ENCODE data around the gene MZB1.
A peak's percentile ranks its signal among the peaks of the same experiment; 100 is the strongest.
"Not testable (repeated sequence)": the region's sequence is repeated elsewhere in the genome, so short reads cannot be mapped to it uniquely, and the experiment has no call there.

Gene MZB1

GRCh38 chr5:139391570-139392323 is 2.0 kb upstream of the MZB1 start:
- peak; percentile 89 for DNase-seq (ENCODE audit: low spot score)

DNA sequence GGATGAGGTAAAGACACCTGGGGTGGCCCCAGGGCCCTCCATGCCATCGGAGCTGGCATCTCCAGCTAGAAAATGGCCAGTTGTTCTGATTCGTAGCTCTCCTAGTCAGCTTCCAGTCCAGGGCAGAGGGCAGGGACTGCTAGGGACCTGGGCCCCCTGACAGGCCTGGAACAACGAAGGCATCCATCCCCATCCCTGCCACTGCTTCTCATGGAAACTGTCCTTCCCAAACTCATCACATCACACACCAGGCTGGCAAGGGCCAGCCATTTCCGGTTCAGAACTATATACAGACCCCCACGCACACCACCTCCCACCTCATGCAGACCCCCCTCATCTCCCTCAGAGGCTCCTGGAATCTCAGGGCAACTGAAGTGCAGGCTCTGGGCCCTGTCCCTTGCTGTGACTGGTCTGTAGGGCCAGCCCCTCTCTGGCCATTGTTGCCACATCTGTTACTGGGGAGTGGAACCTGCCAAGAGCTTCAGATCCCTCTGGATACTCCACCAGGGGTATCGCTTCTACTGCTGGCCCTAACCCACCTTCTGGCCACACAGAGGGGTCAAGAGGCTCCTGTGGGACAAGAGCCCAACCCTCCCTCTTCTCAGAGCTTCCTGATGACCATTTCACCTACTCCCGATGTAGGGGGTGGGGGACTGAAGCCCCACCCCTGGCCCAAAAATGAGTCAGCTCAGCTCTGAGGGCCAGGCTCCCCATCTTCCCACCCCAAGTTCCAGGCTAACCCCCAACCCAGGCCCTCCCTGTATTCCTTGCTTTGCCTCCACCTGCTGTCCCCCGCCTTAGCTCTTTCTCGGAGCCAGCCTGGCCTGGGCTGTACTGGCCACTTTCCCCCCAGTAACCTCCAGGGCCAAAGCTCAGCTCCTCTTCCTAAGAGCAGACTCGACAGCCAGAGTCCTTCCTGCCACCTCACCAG is 1.2 kb upstream of the MZB1 start:
- DNase-seq (ENCODE audit: low spot score) = no peak

- DNase-seq (ENCODE audit: low spot score) = no peak
Measured at GRCh38 chr5:139388198-139388821, 1.4 kb downstream of the MZB1 start.

DNA sequence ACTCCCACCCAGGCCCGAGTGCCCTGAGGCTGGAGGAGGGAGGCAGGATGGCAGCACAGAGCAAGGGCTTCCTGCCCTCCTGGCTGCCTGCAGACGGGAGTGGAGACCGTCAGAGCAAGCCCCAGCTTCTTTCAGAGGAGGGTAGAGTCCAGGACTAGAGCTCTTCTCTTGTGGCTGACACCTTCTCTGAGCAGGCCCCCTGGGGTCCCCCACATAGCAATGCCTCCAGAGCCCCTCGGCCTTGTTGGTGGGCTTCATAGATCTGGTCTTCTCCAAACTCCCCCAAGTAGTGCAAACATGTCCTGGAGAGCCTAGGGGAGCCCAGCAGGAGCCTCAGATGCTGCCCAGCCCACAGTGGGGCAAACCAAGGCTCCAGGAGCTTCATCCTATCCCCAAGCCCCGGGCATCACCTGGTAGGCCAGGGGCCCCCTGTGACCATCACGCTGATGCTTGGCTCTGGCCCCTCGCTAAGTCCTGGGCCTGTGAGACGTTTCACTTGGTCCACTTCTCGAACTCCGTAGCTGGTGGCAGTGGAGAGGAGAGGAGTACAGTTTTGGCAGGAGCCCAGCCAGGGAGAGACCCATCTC is 2.0 kb downstream of the MZB1 start:
- no peak for DNase-seq (ENCODE audit: low spot score)

GRCh38 chr5:139386956-139387355 is 2.8 kb downstream of the MZB1 start:
- not testable (repeated sequence) for DNase-seq (ENCODE audit: low spot score)

- DNase-seq (ENCODE audit: low spot score) = no peak
Measured at GRCh38 chr5:139386050-139386438, 3.7 kb downstream of the MZB1 start.

GRCh38 chr5:139385061-139386049 is 4.4 kb downstream of the MZB1 start:
- DNase-seq (ENCODE audit: low spot score) = no peak

DNA sequence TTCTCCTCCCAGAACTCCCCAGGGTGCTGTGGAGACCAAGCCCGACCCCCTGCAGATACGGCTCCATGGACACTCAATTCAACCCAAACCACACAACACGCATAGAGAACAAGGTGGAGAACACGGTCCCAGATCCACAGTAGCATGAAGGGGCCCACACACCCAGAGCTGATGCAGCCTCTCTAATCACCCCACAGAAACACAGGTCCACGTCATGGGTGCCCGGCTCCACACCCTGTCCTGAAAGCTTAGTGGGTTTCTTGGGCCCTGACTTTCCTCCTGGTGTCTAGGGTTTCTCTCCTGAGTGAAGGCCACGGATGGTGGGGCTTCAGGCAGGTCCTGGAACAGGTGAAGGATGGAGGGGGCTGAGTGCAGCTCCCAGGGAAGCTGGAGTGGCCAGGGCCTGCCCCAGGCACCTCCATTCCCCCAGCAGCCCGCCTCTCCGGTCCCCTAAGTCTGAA is 5.1 kb downstream of the MZB1 start:
- no peak for DNase-seq (ENCODE audit: low spot score)

GRCh38 chr5:139383993-139384590 is 5.6 kb downstream of the MZB1 start:
- no peak for DNase-seq (ENCODE audit: low spot score)

GRCh38 chr5:139383275-139383992 is 6.3 kb downstream of the MZB1 start, which contains the start of gene SLC23A1:
SLC23A1 (minus strand) TSS chr5:139383297; CDS start chr5:139383253, 44 bp downstream.
- no peak for DNase-seq (ENCODE audit: low spot score)

DNA sequence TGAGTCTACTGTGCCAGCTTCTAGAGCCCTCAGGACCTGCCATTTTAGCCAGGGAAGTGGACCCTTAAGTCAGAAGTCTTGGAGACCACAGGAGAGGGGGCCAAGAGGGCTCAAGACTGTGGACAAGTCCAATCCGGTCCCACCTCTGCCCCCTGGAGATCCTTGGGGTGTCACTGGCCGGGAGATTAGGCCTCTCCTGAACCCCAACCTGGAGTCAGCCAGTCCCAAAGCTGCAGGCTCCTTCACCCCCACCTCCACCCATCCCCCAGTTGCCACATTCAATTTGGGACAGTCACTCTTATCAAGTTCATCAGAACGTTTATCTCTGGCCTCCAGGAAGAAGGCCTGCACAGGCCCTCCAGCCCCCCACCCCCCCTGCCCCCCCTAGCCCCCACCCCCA is 6.9 kb downstream of the MZB1 start:
- no peak for DNase-seq (ENCODE audit: low spot score)

- no peak for DNase-seq (ENCODE audit: low spot score)
Measured at GRCh38 chr5:139381837-139382761, 7.6 kb downstream of the MZB1 start.

DNA sequence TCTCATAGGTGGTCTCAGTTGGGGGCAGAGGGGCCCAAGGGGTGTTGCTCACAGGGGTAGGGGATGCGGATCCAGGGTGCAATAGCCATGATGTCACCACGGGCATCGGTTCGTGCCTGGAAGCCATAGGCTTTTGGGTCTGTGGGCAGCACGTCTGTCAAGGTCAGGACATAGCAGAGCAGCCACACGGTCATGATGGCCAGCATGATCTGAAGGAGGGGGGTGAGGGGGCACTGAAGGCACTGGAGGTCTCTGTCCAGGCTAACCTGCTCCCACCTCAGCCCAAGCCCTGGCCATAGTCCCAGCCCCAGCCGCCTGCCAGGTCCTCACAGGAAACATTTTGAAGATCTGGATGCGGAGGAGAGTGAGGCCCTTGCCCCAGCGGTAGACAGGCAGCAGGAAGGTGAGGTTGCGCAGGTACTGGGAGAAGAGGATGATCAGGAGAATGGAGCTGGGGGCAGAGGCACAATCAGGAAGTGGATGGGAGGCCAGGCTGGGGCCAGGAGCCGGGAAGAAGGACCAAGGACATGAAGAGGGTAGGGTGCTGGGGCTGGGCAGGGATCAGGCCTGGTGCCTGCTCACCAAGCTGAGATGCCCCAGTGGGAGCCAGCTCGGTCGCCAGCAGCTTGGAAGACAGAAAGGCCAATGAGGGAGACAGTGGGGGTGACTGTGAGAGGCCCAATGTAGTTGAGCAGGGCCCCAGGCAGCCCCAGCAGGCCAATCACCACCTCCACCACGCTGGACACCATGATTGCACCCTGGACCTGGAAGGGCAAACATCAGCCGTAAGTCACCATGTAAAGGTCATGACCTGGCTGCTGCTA is 9.9 kb downstream of the MZB1 start:
- no peak for DNase-seq (ENCODE audit: low spot score)

DNA sequence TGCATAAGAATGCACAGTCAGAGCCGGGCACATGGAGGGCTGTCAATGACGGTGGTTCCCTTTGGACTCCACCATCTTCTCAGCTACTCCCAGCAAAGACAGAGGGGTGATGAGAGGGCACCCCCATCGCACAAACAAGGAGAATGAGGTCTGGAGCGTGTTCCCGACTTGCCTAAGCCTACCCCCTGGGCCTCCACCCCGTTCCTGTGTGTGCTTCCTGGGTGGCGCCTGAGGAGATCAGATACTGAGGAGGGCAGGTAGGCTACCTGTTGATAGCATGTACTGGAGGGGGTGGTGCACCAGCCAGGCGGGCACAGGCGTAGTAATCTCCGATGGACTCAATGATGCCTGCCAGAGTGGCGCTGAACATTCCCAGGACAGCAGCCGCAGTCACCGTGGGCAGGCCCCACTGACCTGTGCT is 10.8 kb downstream of the MZB1 start:
- DNase-seq (ENCODE audit: low spot score) = no peak

GRCh38 chr5:139378101-139378825 is 11.4 kb downstream of the MZB1 start:
- DNase-seq (ENCODE audit: low spot score) = no peak

DNA sequence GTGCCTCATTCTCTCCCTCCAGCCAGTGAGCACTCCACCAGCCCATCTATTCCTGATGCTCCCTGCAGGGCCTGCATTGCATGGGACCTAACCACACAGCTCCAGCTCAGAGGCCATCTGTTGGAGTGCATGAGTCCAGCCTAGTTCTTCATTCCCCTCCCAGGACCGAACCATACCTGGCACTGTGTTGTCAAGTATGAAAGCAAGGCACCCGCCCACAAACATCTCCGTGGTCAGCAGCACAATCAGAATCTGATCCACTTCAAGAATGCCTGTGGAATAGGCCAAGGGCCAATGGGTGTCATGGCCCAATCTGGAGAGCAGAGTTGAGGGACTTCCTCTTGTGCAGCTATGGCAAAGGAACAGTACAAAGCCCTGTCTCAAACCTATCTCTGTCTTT is 12.5 kb downstream of the MZB1 start:
- no peak for DNase-seq (ENCODE audit: low spot score)

DNA sequence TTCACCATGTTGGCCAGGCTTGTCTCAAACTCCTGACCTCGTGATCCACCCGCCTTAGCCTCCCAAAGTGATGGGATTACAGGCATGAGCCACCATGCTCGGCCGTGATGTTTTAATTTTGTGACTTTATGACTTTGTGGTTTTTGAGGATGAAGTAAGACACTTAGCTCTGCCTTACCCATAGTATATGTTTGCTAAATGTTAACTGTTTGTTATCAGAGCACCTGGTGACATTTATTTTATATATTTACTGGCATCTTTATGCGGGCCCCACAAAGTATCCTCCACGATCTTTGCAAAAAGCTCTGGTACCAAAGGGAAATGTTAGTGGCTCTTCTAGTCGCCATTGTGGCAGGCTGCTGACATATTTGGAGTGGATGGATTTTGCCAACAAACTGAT is 13.3 kb downstream of the MZB1 start:
- no peak for DNase-seq (ENCODE audit: low spot score)

All from RKO (cell line).